Activated naive CD4-positive, alpha-beta T cell treated with anti-CD3 and anti-CD28 coated beads, Interleukin-2, amount 50 U/mL, for 16 hours (primary cell): Measurements from ENCODE around the gene MAL.

ENCODE experiments used
- DNase-seq: peaks from one replicate; pipeline ENCODE4 v3.0.0-alpha.2; 2020

MAL gene

GRCh38 chr2:94996305-94997100 lies 29.0 kb upstream of the MAL start:
- DNase-seq, result no peak

DNA sequence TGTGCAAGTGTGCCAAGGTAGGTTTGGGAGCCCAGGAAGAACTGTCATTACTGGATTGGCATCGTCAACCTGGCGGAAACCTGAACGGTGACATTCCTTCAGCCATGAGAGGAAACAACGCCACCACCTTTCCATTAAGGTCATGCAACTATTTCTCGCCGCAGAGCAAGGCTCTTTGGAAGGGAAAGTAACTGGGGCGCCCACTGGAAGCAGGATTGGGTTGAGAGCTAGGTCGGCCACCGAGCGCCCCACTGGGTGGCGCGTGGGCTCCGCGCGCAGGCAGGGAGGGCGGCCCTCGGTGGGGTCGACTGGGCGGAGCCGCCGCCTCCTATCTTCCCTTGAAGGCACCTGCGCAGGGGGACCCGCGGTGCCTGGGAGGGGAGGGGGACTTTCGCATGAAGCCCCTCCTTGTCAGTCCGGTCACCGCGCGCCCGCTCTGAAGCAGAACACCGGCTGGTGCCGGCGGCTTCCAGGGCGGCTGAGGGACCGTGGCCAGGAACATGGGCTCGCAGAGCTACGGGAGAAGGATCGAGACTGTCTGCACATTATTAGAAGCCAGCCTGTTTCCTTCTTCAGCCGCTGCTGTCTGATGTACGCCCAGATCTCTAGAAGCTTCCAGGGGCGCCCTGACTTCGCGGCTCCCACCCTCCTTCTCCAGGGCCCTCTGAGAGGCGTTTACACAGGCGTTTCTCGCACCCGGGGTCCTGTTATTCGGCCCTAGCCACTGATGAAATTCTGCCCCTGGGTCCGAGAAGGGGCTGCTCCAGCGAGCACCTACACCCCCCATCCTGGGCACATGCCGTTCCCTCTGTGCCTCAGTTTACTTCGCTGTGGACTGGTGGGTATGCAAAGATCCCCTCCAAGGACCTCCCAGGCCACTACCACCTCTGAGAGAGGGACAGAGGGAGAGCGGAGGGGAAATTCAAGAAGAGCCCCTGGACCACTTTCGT lies 27.3 kb upstream of the MAL start:
- DNase-seq, result no peak

DNA sequence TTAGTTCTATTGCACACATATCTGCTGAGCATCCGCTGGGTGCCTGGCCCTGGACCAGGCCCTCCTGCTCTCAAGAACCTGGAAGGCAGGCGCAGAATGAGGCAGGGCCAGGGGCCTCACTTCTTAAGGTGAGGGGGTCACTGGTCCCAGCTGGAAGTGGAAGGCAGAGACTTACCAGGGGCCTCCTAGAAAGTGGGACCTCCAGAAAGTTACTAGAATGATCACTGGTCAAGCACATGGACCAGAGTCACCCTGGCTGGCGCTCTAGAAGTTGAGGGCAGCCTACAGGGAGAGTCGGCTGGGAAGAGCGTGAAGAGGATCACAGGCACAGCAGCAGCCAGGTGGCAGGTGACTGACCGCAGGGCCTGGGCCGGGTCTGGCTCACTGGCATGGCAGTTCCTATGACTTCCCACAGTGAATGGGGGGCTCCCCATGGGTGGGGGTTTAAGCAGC lies 26.1 kb upstream of the MAL start:
- DNase-seq, result no peak

- no peak for DNase-seq
Measured at GRCh38 chr2:95001051-95001562, 24.4 kb upstream of the MAL start.

DNA sequence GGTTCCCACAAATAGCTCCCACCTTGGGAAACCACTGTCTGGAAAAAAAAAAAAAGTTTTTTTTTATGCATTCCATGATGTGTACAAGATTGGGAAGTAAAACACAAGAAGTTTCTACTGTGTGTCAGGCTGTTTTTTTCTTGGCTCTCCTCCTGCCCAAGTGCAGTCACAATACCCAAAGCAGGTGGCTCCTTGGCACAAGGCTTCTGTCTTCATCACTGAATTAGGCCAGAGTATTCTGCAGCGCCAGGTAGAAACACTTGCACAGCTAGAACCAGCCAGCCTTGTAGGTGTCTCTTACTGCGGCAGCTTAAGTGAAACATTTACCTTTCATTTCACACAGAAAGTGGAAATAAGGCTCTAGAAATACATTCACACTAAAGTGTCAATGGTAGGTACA lies 23.8 kb upstream of the MAL start:
- DNase-seq, result no peak

GRCh38 chr2:95002498-95002897 lies 23.0 kb upstream of the MAL start:
- DNase-seq, result no peak

- DNase-seq, result no peak
Measured at GRCh38 chr2:95004287-95004686, 21.2 kb upstream of the MAL start.

DNA sequence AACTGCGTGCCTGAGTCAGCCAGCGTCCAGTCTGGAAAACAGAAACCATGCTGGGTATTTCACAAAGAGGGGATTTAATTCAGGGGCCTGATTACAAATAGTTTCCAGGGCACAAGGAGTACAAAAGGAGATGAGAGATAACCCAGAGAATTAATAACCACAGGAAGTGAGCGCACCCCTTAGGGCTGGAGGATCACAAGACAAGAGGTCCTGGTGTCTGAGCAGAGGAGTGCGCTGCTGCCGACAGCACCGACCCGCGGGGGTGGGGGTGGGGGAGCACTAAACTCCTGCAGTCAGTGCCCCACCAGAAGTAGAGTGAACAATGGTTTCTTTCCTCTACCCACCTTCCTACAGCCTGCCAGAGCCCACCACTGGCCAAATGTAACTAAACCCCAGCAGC lies 20.8 kb upstream of the MAL start:
- DNase-seq, result no peak

DNA sequence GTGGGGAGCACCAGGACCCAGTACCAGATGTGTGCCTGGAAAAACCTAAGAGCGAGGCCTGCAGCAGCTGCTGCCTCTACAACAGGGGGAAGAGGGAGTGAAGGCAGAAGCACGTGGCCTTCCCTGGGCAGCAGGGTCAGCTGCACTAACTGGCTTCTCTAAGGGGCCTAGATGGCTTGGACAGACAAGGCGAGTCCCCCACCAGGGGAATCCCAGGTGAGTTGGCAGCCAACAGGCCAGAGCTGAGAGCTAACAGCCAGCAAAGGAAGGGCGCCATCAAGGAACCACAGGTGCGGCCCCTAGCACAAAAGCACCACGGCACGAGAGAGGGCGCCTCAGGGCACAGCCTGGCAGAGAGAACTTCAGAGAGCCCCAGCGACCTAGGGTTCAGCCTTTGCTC lies 19.8 kb upstream of the MAL start:
- DNase-seq, result no peak

DNA sequence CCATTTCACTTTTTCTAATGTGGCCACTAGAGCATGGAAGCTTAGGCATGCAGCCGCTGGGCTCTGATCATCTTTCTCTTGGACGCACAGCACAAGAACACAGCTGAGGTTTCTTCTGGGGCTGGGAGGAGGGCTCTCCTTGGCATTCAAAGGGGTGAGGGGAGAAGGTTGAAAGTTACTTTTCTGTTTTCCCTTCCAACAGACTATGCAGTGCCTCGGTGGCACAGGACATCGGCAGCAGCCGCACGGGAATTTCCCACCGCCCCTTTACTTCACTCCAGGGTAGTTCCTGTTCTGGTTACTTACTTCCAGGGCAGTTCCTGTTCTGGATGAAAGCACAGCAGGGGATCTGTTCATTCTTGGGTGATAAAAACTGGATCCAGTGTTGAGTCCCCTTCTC lies 18.9 kb upstream of the MAL start:
- DNase-seq, result no peak

DNA sequence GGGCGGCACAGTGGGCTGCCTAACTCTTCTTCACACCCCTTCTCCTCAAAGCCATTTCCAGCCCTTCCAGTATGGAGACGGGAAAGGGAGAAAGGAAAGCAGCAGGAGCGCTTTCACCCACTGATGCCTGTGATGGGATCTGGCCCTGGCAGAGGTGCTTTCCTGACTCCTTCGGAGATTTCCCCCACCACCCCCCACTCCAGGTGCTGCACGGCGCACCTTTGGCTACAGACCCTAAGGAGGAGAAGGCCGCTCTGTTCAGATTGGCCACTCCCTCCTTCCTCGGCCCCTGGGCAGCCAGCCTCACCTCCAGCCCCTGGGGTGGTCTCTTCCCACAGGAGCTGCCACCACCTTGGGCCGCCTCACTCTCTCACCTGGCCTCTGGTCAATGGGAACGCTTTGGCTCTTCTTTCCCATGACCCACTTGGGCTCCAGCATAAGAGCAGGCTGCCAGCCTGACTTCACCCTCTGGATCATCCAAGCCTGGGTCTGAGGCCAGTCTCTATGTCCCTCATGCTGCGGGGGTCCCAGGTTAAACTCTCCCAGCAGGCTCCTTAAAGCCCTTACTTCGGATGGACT lies 18.4 kb upstream of the MAL start:
- no peak for DNase-seq

GRCh38 chr2:95007822-95008221 lies 17.7 kb upstream of the MAL start:
- DNase-seq, result no peak

DNA sequence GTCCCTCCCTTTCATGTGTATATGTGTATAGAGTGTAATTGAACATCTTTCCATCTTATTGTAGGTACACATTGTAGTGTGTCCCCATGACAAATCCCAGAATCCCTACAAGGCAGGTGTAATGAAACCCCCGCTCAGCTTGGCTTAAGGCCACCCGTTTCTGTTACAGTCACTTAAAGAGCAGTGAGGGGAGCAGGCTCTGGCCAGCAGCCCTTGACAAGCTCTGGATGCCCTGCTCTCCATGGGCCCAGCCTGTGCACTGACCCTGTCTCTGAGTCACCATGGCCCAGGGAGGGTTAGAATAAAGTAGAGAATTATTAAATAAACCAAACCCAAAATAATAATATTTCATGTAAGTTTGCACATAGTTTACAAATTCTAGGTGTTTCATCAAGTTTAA lies 17.2 kb upstream of the MAL start:
- no peak for DNase-seq

DNA sequence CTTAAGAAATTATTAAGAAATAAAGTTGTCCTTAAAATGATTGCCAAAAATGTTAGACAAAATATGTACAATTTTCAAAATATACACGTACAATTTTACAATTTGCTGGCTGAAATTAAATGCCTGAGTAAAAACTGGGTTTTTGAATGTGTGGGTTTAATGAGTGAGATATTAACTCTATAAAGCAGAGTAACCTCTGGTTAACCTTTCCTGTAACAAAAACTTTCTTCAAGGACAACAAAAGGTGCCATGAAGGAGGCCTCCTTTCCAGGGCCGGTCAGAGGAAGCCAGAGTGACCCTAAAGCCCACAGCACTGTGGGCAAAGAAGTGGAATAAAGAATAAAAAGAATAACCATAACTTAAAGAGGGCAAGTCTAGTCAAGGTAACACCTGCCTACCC lies 16.5 kb upstream of the MAL start:
- DNase-seq, result no peak

GRCh38 chr2:95009412-95009811 lies 16.1 kb upstream of the MAL start:
- DNase-seq, result no peak

DNA sequence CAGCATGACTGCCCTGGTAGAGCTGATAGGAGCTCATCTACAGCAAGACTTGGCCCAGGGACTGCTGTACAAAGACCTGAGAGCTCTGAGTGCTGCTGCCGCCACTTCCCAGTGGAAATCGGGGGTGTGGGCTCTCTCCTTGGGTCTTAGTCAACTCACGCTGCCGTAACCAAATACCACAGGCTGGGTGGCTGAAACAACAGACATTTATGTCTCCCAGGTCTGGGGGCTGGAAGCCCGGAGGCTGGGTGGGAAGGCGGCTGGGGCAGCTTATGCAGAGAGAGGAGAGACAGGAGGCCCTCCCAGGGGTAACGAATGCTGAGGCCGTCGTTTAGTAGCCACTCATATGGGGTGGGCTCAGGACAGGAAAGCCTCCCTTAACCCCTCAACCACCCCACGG lies 15.4 kb upstream of the MAL start:
- no peak for DNase-seq

GRCh38 chr2:95010718-95011117 lies 14.8 kb upstream of the MAL start:
- no peak for DNase-seq

DNA sequence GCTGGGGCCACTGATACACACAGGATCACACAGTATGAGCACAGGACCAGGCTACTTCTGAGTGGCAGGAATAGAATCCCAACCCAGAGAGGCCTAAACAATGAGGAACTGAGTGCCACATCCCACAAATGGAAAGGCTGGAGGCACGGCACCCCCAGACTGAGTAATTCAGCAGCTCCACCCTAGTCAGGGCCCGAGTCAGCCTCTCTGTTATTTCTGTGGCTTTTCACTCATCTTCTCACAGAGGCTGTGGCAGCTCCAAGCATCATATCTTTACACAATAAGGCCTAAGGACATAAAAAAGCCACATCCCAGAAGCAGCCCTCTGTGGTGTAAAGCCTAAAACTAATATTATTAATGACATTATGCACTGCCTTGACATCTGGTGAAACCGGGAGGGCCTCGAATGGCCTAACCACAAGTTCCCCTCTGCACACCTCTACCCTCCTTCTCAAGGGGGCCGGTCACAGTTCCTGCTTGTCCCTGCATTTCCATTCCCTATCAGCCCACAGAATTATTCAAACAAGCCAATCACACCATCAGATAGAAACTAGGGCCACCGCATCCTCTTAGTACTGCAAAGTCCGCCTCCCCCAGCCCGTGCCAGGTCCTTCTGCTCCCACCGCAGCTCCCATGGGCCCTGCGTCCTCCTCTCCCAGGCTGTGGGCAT lies 12.5 kb upstream of the MAL start:
- DNase-seq, result no peak

- DNase-seq, result no peak
Measured at GRCh38 chr2:95013726-95014125, 11.8 kb upstream of the MAL start.

GRCh38 chr2:95014126-95014708 lies 11.3 kb upstream of the MAL start:
- no peak for DNase-seq

- DNase-seq, result no peak
Measured at GRCh38 chr2:95015261-95015912, 10.1 kb upstream of the MAL start.

GRCh38 chr2:95016616-95017015 lies 8.9 kb upstream of the MAL start:
- DNase-seq, result no peak
